Heart right ventricle (tissue), 16 donors: ENCODE data around the gene ANAPC7. TPM values are rescaled to one million over a fixed set of nuclear protein-coding genes. Genes with fewer than 3 reads are reported as not detected.

Experiments
- ATAC-seq, 8 donors: fragments of 200-7000 bp; cut with Tn5 transposase; one replicate each; pipeline ENCODE4 v1.9.1; 2020; ENCODE audit warnings: mild to moderate bottlenecking in 8 of 8, moderate library complexity in 8 of 8, moderate number of reproducible peaks in 1 of 8
- DNase-seq, 2 donors: peaks; one replicate each; pipeline ENCODE4 v3.0.0-alpha.2; 2020
- H3K27ac ChIP-seq, 10 donors: fragments of 200-600 bp; sonication (generic) in 2 of 10; one replicate each; pipeline versions ENCODE4 v1.5.0 to v1.8.0; 2020 to 2022; ENCODE audit warnings: mild to moderate bottlenecking in 3 of 10
- H3K27me3 ChIP-seq, 7 donors: fragments of 200-600 bp; one replicate each; pipeline ENCODE4 v1.8.0; 2021 to 2022; ENCODE audit warnings: mild to moderate bottlenecking in 2 of 7
- H3K36me3 ChIP-seq, 9 donors: fragments of 200-600 bp; sonication (generic) in 1 of 9; one replicate each; pipeline versions ENCODE4 v1.5.0 to v1.8.0; 2020 to 2022; ENCODE audit warnings: mild to moderate bottlenecking in 2 of 9
- H3K4me1 ChIP-seq, 9 donors: fragments of 200-600 bp; sonication (generic) in 1 of 9; one replicate each; pipeline versions ENCODE4 v1.5.0 to v1.8.0; 2020 to 2022; ENCODE audit warnings: mild to moderate bottlenecking in 4 of 9
- H3K4me3 ChIP-seq, 10 donors: fragments of 200-600 bp; sonication (generic) in 2 of 10; one replicate each; pipeline versions ENCODE4 v1.5.0 to v1.8.0; 2020 to 2022; ENCODE audit warnings: mild to moderate bottlenecking in 7 of 10, moderate library complexity in 2 of 10
- H3K9me3 ChIP-seq, 11 donors: fragments of 200-600 bp in 10 of 11; sonication (generic) in 2 of 11; one replicate each; pipeline versions ENCODE4 v1.5.0 to v1.8.0; 2013 to 2022; ENCODE audit warnings: mild to moderate bottlenecking in 2 of 11, control low read depth in 1 of 11, moderate library complexity in 1 of 11
- WGBS, 2 donors: extraction: QIAGEN DNeasy Blood & Tissue Kit; methylation state at CpG; one replicate each; pipeline ENCODE4 v1.1.7; 2013; ENCODE audit warnings: inconsistent platforms in 1 of 2; 5-methylcytosine and 5-hydroxymethylcytosine counted together
- intact Hi-C, 10 donors: fragments of 100-400 bp; cut with DNase I; formaldehyde crosslinking; loops; one replicate each; pipeline versions ENCODE4 v1.11.1 to v1.14.2; 2022
- polyA plus RNA-seq, 2 donors: library from polyadenylated mRNA; stranded (reverse); fragments of 200-250 nt; gene quantifications; one replicate each; pipeline ENCODE4 v1.2.3, GENCODE V29; 2013
- total RNA-seq, 10 donors: library from RNA; stranded (reverse); fragmentation: NEBNext Ultra II Directional in 3 of 10; extraction: Animal tissue kit (Norgen Biotek cat#: 25700) in 3 of 10; gene quantifications; one replicate each; pipeline versions ENCODE4 v1.2.1 to v1.2.4, GENCODE V29; 2021 to 2023
- TF ChIP-seq, protein P1 (sequence below), 9 donors: fragments of 200-600 bp; sonication (generic) in 2 of 9; IDR thresholded peaks; one replicate each; pipeline versions ENCODE4 v1.5.0 to v1.8.0; 2021 to 2022; ENCODE audit warnings: antibody characterized with exemption in 9 of 9, mild to moderate bottlenecking in 5 of 9, moderate library complexity in 1 of 9
- donor health status: Arrhythmogenic right ventricular cardiomyopathy.
- donor health status: ischemic (EF 13 %, LVEDD 7.1; RV severe dilation, severe dysfunction).
- donor health status: healthy with polysubstance abuse.
- donor health status: DM: no; HTN: yes; CAD: no.
- donor health status: DM: no; HTN: no; CAD: no.
- donor health status: ischemic (EF 25% LVEDD 6.9; RV normal size, moderate dysfunction).
- donor health status: ischemic (EF 25% LVEDD 5.7; RV mildly dilated, moderate dysfunction).
- donor health status: healthy.
- donor health status: DM: yes; HTN: yes; CAD: no.
- donor health status: Ischemic cardiomyopathy.
- donor health status: ischemic (EF 35%, LVEDD 5.7; RV mildly dilated, moderate dysfunction).
- donor health status: nonischemic (EF 11% LVEDD 7.7; RV severe dilation, severe dysfunction).
- donor health status: DM: yes; HTN: yes; CAD: no.
- donor health status: PGD.
- donor health status: ischemic (EF 29% LVEDD 5.4; RV normal size, mild dysfunction).
- donor health status: nonischemic (EF 23%, LVEDD 6.1; RV moderate dilation, normal function).

The ANAPC7 gene
- total and polyA plus RNA-seq, 12 donors, result 28.9 to 54.6 (median 35.3) TPM

DNA sequence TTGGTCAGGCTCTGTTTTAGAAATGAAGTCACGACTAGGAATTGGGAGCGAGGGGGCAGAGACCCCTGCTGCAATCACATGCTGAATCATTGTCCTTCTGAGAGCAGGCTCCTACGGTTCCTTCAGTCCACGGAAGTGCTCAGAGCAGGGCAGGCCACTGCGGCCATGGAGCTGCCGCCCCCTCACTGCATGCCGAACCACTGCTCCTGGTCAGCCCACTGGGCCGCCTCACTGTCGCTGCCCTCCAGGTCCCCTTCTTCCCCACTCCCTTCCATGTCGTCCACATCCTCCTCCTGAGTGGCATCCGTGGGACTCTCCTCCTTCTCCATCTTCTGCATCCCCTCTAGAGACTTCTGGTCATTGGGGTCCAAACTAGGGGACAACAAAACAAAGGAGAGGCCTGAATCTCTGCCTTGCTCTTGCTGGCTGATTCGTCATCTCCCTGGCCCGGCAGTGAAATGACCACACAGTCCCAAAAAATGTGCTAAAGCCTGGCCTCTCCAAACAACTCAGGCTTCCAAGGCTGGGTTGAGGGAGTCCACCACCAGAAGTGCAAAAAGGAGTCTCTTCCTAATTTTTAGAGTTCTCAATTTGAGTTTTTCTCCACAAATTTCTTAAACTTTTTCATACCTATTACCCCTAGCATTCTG, 29.4 kb downstream of the ANAPC7 start:
- H3K9me3 ChIP-seq, result no peaks in the 10 kb centered on the region
- H3K27me3 ChIP-seq, result no peaks in the 10 kb centered on the region
- TF ChIP-seq, protein P1, sequence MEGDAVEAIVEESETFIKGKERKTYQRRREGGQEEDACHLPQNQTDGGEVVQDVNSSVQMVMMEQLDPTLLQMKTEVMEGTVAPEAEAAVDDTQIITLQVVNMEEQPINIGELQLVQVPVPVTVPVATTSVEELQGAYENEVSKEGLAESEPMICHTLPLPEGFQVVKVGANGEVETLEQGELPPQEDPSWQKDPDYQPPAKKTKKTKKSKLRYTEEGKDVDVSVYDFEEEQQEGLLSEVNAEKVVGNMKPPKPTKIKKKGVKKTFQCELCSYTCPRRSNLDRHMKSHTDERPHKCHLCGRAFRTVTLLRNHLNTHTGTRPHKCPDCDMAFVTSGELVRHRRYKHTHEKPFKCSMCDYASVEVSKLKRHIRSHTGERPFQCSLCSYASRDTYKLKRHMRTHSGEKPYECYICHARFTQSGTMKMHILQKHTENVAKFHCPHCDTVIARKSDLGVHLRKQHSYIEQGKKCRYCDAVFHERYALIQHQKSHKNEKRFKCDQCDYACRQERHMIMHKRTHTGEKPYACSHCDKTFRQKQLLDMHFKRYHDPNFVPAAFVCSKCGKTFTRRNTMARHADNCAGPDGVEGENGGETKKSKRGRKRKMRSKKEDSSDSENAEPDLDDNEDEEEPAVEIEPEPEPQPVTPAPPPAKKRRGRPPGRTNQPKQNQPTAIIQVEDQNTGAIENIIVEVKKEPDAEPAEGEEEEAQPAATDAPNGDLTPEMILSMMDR (IDR thresholded peaks at IDR 0.05), result no peak
- no peak overlapping the region for H3K4me3 ChIP-seq
- peak in 2 of 8 donors; percentile 13 to 23 for ATAC-seq
- peak overlapping the region in 6 of 10 donors; percentile 8 to 72 (median 26) for H3K27ac ChIP-seq
- intact Hi-C loops, result no loop called here
- H3K36me3 ChIP-seq, result peaks cover 0 to 93% (median 30%) of the 10 kb centered on the region in 9 donors
- H3K4me1 ChIP-seq, result peaks cover 0 to 44% (median 22%) of the 10 kb centered on the region in 9 donors
- no peak for DNase-seq
- WGBS, 2 donors, result 83% methylated on average over 13 of the region's 13 CpGs

DNA sequence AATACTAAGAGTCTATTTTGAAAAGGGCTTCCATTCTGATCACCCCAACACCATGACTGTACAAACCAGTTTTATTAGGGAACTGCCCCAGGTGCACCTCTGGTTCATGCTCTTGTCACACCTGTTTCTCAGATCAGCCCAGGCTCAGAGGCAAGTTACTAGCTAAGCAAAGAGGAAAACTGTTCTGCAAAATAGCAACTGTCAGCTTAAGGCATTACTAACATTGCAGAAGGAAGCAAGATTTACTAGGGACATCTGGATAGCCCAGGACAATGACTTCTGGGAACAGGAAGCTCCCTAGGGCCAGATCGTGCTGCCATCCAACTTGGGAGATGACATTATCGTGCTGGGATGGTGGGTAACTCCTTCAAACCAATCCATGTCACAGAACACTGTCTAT, 30.1 kb downstream of the ANAPC7 start:
- H3K4me1 ChIP-seq, result peaks cover 0 to 42% (median 18%) of the 10 kb centered on the region in 9 donors
- intact Hi-C loops, result no loop called here
- H3K9me3 ChIP-seq, result no peaks in the 10 kb centered on the region
- no peak for DNase-seq
- no peak overlapping the region for H3K4me3 ChIP-seq
- no peaks in the 10 kb centered on the region for H3K27me3 ChIP-seq
- peak in 3 of 8 donors; percentile 22 to 52 (median 30) for ATAC-seq
- H3K36me3 ChIP-seq, result peaks cover 0 to 86% (median 30%) of the 10 kb centered on the region in 9 donors
- 34 to 51% methylated on average over 2 of the region's 2 CpGs for WGBS, 2 donors
- peak overlapping the region in 4 of 10 donors; percentile 20 to 72 (median 38) for H3K27ac ChIP-seq
- TF ChIP-seq, protein P1 (IDR thresholded peaks at IDR 0.05), result no peak

DNA sequence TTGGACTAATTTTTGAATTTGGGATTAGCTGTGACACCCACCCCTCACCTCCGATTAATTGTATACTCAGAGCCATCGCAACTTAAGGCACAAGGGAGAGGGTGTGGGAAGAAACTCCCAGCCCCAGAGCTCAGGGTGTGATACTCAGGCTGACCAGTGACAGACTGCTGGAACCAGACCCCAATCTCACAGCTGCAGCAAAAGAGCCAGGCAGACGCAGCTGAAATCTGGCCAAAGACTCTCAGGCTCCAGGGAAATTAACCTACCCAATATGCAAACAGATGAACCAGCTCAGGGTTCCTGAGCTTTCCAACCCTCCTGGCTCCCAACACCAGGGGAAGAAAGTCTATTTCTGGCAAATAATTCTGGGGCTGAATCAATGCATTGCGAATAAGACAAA, 30.5 kb downstream of the ANAPC7 start:
- Histone ChIP-seq H3K27ac (peak overlapping the region in 3 of 10 donors; percentile 31 to 72 (median 46)), H3K4me3 (no peak overlapping the region), H3K9me3 (no peaks in the 10 kb centered on the region), H3K4me1 (peaks cover 0 to 42% (median 18%) of the 10 kb centered on the region in 9 donors), H3K36me3 (peaks cover 0 to 82% (median 27%) of the 10 kb centered on the region in 9 donors), H3K27me3 (no peaks in the 10 kb centered on the region)
- ATAC-seq, result peak in 7 of 8 donors; percentile 31 to 73 (median 60)
- intact Hi-C loops, result no loop called here
- TF ChIP-seq, protein P1 (IDR thresholded peaks at IDR 0.05), result no peak
- 46 to 72% methylated on average over 4 of the region's 4 CpGs for WGBS, 2 donors
- DNase-seq, result peak in 1 of 2 donors; percentile 45

DNA sequence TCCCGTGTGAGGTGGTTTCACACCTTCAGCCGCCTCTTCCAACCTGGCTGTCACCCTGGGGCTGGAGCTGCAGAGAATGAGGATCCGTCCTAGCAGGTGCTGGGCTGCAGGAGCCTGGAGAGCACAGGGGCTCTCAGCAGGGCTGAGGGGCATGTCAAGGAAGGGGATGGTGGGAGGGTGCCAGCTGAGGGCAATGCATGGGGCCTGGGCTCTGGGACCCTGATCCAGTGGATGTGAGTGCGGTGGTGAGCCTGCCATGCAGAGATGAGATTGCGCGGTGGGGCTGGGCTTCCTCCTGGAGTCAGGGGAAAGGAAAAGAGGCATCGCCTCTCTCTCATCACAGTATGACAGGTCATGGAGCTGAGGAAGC, 31.5 kb downstream of the ANAPC7 start:
- TF ChIP-seq, protein P1 (IDR thresholded peaks at IDR 0.05), result no peak
- Histone ChIP-seq H3K27ac (peak overlapping the region in 1 of 10 donors; percentile 15), H3K4me1 (peaks cover 0 to 46% (median 15%) of the 10 kb centered on the region in 9 donors), H3K27me3 (no peaks in the 10 kb centered on the region), H3K9me3 (no peaks in the 10 kb centered on the region), H3K36me3 (peaks cover 0 to 73% (median 21%) of the 10 kb centered on the region in 9 donors), H3K4me3 (no peak overlapping the region)
- WGBS, 2 donors, result 89 to 91% methylated on average over 7 of the region's 7 CpGs
- no peak for DNase-seq
- peak in 2 of 8 donors; percentile 16 to 42 for ATAC-seq
- intact Hi-C loops, result no loop called here
